GM13977 (cell line): ENCODE measurements around the gene IFT81.
"Not testable (repeated sequence)": the region's sequence is repeated elsewhere in the genome, so short reads cannot be mapped to it uniquely, and the experiment has no call there.

Experiments used
- DNase-seq: peaks from one replicate; pipeline ENCODE4 v3.0.0; 2012; ENCODE audit warnings: low spot score
- CTCF ChIP-seq: IDR thresholded peaks from 2 replicates; pipeline ENCODE4 v1.5.1; 2012; ENCODE audit warnings: mild to moderate bottlenecking, control low read depth; ENCODE audit not compliant: insufficient read depth; ENCODE audit errors: extremely low read depth, missing control alignments
- in situ Hi-C: fragments of 300-500 bp; cut with MboI; formaldehyde crosslinking; loops from one replicate; pipeline ENCODE4 v1.12.0; 2022; ENCODE audit warnings: low sequenced_read_pairs, low pct_unique_long_range_greater_than_20kb, mixed read lengths, inconsistent platforms; ENCODE audit not compliant: unreplicated experiment

The IFT81 gene

GRCh38 chr12:110124269-110124995, at the start of gene IFT81:
Gene IFT81 (plus strand): TSS chr12:110124357. CDS start chr12:110127381, 3,024 bp downstream.
- no peak for TF ChIP-seq CTCF
- peak; percentile 98 for DNase-seq

GRCh38 chr12:110075880-110076279, 48.3 kb upstream of the IFT81 start:
- in situ Hi-C loops: no loop called here

More at GRCh38 chr12:110124269-110124995, at the start of gene IFT81:
- in situ Hi-C loops: no loop called here

GRCh38 chr12:110077800-110078199, 46.4 kb upstream of the IFT81 start:
- no peak for DNase-seq
- no peak for TF ChIP-seq CTCF
- in situ Hi-C loops: no loop called here

More at GRCh38 chr12:110075880-110076279, 48.3 kb upstream of the IFT81 start:
- no peak for DNase-seq
- no peak for TF ChIP-seq CTCF

- in situ Hi-C loops: no loop called here
- DNase-seq: peak; percentile 76
- no peak for TF ChIP-seq CTCF
Measured at GRCh38 chr12:110079477-110080400, 44.4 kb upstream of the IFT81 start.

- TF ChIP-seq CTCF: no peak
- in situ Hi-C loops: no loop called here
- no peak for DNase-seq
Measured at GRCh38 chr12:110080410-110080809, 43.7 kb upstream of the IFT81 start.

- in situ Hi-C loops: no loop called here
- no peak for DNase-seq
- no peak for TF ChIP-seq CTCF
Measured at GRCh38 chr12:110084314-110085015, 39.7 kb upstream of the IFT81 start.

GRCh38 chr12:110088216-110088615, 35.9 kb upstream of the IFT81 start:
- DNase-seq, in situ Hi-C loops: not testable (repeated sequence)
